ENCODE measurements around the gene KCNQ5.

Gene KCNQ5

DNA sequence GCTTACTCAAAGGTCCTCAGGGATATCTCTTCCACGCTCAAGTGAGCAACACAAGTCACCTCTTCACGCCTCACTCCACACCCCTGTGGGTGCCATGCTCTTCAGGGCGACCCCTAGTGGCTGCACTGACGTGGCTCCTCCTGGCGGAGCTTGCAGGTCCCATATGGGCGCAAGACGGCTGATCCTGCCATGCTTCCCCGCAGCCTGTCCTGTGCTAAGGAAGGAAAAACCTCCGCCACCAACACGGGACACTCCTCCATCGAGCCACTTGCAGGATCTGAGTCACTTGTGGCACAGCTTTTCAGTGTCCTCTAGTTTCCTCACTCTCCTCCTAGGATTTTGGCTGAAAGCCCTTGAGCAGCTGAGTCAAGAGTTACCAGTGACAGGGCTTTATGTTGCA, 512.7 kb downstream of the KCNQ5 start:
- DNase-seq (ENCODE audit: low read depth) = peak; percentile 17
- TF ChIP-seq, protein P1, sequence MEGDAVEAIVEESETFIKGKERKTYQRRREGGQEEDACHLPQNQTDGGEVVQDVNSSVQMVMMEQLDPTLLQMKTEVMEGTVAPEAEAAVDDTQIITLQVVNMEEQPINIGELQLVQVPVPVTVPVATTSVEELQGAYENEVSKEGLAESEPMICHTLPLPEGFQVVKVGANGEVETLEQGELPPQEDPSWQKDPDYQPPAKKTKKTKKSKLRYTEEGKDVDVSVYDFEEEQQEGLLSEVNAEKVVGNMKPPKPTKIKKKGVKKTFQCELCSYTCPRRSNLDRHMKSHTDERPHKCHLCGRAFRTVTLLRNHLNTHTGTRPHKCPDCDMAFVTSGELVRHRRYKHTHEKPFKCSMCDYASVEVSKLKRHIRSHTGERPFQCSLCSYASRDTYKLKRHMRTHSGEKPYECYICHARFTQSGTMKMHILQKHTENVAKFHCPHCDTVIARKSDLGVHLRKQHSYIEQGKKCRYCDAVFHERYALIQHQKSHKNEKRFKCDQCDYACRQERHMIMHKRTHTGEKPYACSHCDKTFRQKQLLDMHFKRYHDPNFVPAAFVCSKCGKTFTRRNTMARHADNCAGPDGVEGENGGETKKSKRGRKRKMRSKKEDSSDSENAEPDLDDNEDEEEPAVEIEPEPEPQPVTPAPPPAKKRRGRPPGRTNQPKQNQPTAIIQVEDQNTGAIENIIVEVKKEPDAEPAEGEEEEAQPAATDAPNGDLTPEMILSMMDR (IDR thresholded peaks at IDR 0.05; ENCODE audit: insufficient read depth, low read depth, low read length, missing control alignments) = peak; percentile 28
- H3K4me3 ChIP-seq (ENCODE audit: low read length) = no peak overlapping the region

DNA sequence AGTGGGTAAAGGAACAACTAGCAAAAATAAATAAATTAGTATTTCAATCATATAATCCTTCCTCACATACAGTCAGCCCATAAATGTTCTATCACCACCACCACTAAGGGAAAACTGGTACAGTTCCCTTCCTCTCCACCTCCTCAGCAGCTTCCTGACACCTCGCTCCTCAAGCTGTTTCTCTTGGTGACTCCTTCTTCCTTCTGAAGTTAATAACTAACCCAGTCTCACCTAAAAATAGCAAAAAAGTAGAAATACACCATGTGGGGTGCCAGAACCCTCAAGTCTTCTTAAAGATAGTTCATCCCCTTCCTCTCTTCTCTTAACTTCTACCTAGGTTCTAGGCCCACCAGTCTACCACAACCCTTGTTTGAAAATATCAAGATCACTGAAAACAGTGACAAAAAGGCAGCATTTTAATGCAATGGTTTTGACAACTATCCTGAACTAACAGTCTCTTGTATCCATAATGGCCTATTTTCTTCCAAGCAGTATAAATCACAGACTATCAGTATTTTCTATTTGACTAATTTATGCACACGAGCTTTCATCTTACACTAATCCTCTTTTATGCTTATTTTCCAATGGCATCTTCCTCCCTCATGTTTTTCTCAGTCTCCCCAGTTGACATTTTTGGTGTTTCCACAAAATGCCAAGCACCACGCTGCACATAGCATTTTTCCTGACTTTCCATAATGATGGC, 518.0 kb downstream of the KCNQ5 start:
- TF ChIP-seq, protein P1 (IDR thresholded peaks at IDR 0.05; ENCODE audit: insufficient read depth, low read depth, low read length, missing control alignments) = no peak
- no peak overlapping the region for H3K4me3 ChIP-seq (ENCODE audit: low read length)
- DNase-seq (ENCODE audit: low read depth) = no peak

GRCh38 chr6:73143551-73143950, 521.7 kb downstream of the KCNQ5 start:
- no peak overlapping the region for H3K4me3 ChIP-seq (ENCODE audit: low read length)
- TF ChIP-seq, protein P1 (IDR thresholded peaks at IDR 0.05; ENCODE audit: insufficient read depth, low read depth, low read length, missing control alignments) = no peak
- DNase-seq (ENCODE audit: low read depth) = no peak

GRCh38 chr6:73144516-73144915, 522.7 kb downstream of the KCNQ5 start:
- H3K4me3 ChIP-seq (ENCODE audit: low read length) = no peak overlapping the region
- no peak for DNase-seq (ENCODE audit: low read depth)
- TF ChIP-seq, protein P1 (IDR thresholded peaks at IDR 0.05; ENCODE audit: insufficient read depth, low read depth, low read length, missing control alignments) = no peak

DNA sequence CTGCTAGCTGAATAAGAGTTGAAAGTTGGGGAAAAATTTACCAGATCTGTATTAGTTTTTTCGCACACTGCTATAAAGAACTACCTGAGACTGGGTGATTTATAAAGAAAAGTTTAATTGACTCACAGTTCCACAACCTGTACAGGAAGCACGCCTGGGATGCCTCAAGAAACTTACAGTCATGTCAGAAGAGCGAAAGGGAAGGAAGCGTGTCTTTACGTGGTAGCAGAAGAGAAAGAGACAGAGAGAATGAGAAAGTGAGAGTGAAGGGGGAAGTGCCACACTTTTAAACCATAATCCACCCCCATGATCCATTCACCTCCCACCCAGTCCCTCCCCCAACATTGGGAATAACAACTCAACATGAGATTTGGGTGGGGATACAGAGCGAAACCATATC, 523.8 kb downstream of the KCNQ5 start:
- TF ChIP-seq, protein P1 (IDR thresholded peaks at IDR 0.05; ENCODE audit: insufficient read depth, low read depth, low read length, missing control alignments) = no peak
- no peak overlapping the region for H3K4me3 ChIP-seq (ENCODE audit: low read length)
- DNase-seq (ENCODE audit: low read depth) = no peak

- DNase-seq (ENCODE audit: low read depth) = no peak
- TF ChIP-seq, protein P1 (IDR thresholded peaks at IDR 0.05; ENCODE audit: insufficient read depth, low read depth, low read length, missing control alignments) = no peak
- H3K4me3 ChIP-seq (ENCODE audit: low read length) = no peak overlapping the region
Observed at GRCh38 chr6:73151732-73152131, 529.9 kb downstream of the KCNQ5 start.

GRCh38 chr6:73152556-73152955, 530.7 kb downstream of the KCNQ5 start:
- H3K4me3 ChIP-seq (ENCODE audit: low read length) = no peak overlapping the region
- TF ChIP-seq, protein P1 (IDR thresholded peaks at IDR 0.05; ENCODE audit: insufficient read depth, low read depth, low read length, missing control alignments) = no peak
- DNase-seq (ENCODE audit: low read depth) = no peak

All from epithelial cell of esophagus (primary cell).